Measurements from ENCODE around the gene KCNG2.

The KCNG2 gene

GRCh38 chr18:79789091-79789891, 8.4 kb upstream of the KCNG2 start:
- no peak overlapping the region for H3K4me3 ChIP-seq (ENCODE audit: insufficient read depth, low read length, poor library complexity, severe bottlenecking)
- TF ChIP-seq CTCF (IDR thresholded peaks at IDR 0.05; ENCODE audit: insufficient read depth, low read length, poor library complexity, severe bottlenecking) (no peak), EZH2phosphoT487 (conservative IDR thresholded peaks at IDR 0.05; ENCODE audit: low read length) (no peak)
- H3K79me2 ChIP-seq (ENCODE audit: insufficient read depth, low read length): no peaks in the 10 kb centered on the region
- no peaks in the 10 kb centered on the region for H3K27me3 ChIP-seq (ENCODE audit: low read length)
- no peak overlapping the region for H3K9ac ChIP-seq (ENCODE audit: low read length)
- H4K20me1 ChIP-seq (ENCODE audit: low read depth, low read length): no peaks in the 10 kb centered on the region
- H3F3A ChIP-seq (ENCODE audit: insufficient read depth): no peaks in the 10 kb centered on the region
- no peak overlapping the region for H2AFZ ChIP-seq (ENCODE audit: low read depth, low read length, severe bottlenecking)
- no peak overlapping the region for H3K27ac ChIP-seq (ENCODE audit: low read depth, low read length)
- no peaks in the 10 kb centered on the region for H3K9me3 ChIP-seq (ENCODE audit: insufficient read depth, low read length)
- no peak overlapping the region for H3K4me2 ChIP-seq (ENCODE audit: low read depth, low read length, poor library complexity, severe bottlenecking)
- no peaks in the 10 kb centered on the region for H3K36me3 ChIP-seq (ENCODE audit: low read length)
- H3K9me2 ChIP-seq (replicated peaks; ENCODE audit: insufficient read depth, low read length): no peaks in the 10 kb centered on the region

GRCh38 chr18:79789901-79790890, 7.5 kb upstream of the KCNG2 start:
- H3K27ac ChIP-seq (ENCODE audit: low read depth, low read length): no peak overlapping the region
- TF ChIP-seq EZH2phosphoT487 (conservative IDR thresholded peaks at IDR 0.05; ENCODE audit: low read length) (no peak), CTCF (IDR thresholded peaks at IDR 0.05; ENCODE audit: insufficient read depth, low read length, poor library complexity, severe bottlenecking) (no peak)
- H2AFZ ChIP-seq (ENCODE audit: low read depth, low read length, severe bottlenecking): no peak overlapping the region
- no peaks in the 10 kb centered on the region for H3F3A ChIP-seq (ENCODE audit: insufficient read depth)
- no peaks in the 10 kb centered on the region for H3K79me2 ChIP-seq (ENCODE audit: insufficient read depth, low read length)
- no peaks in the 10 kb centered on the region for H3K27me3 ChIP-seq (ENCODE audit: low read length)
- no peaks in the 10 kb centered on the region for H3K9me3 ChIP-seq (ENCODE audit: insufficient read depth, low read length)
- H3K4me2 ChIP-seq (ENCODE audit: low read depth, low read length, poor library complexity, severe bottlenecking): no peak overlapping the region
- H3K36me3 ChIP-seq (ENCODE audit: low read length): no peaks in the 10 kb centered on the region
- no peaks in the 10 kb centered on the region for H3K9me2 ChIP-seq (replicated peaks; ENCODE audit: insufficient read depth, low read length)
- H3K4me3 ChIP-seq (ENCODE audit: insufficient read depth, low read length, poor library complexity, severe bottlenecking): no peak overlapping the region
- no peaks in the 10 kb centered on the region for H4K20me1 ChIP-seq (ENCODE audit: low read depth, low read length)
- no peak overlapping the region for H3K9ac ChIP-seq (ENCODE audit: low read length)

GRCh38 chr18:79790996-79791972, 6.5 kb upstream of the KCNG2 start:
- no peaks in the 10 kb centered on the region for H3K9me3 ChIP-seq (ENCODE audit: insufficient read depth, low read length)
- H3K4me3 ChIP-seq (ENCODE audit: insufficient read depth, low read length, poor library complexity, severe bottlenecking): no peak overlapping the region
- no peaks in the 10 kb centered on the region for H3K36me3 ChIP-seq (ENCODE audit: low read length)
- H3K9ac ChIP-seq (ENCODE audit: low read length): no peak overlapping the region
- no peak overlapping the region for H3K4me2 ChIP-seq (ENCODE audit: low read depth, low read length, poor library complexity, severe bottlenecking)
- H3K27ac ChIP-seq (ENCODE audit: low read depth, low read length): no peak overlapping the region
- no peaks in the 10 kb centered on the region for H3K27me3 ChIP-seq (ENCODE audit: low read length)
- no peaks in the 10 kb centered on the region for H3F3A ChIP-seq (ENCODE audit: insufficient read depth)
- H2AFZ ChIP-seq (ENCODE audit: low read depth, low read length, severe bottlenecking): no peak overlapping the region
- no peaks in the 10 kb centered on the region for H4K20me1 ChIP-seq (ENCODE audit: low read depth, low read length)
- H3K9me2 ChIP-seq (replicated peaks; ENCODE audit: insufficient read depth, low read length): no peaks in the 10 kb centered on the region
- no peaks in the 10 kb centered on the region for H3K79me2 ChIP-seq (ENCODE audit: insufficient read depth, low read length)
- TF ChIP-seq EZH2phosphoT487 (conservative IDR thresholded peaks at IDR 0.05; ENCODE audit: low read length): no peak
- no peak for TF ChIP-seq CTCF (IDR thresholded peaks at IDR 0.05; ENCODE audit: insufficient read depth, low read length, poor library complexity, severe bottlenecking)

All from SU-DHL-6 (cell line).